ENCODE measurements around the gene CYBB.

DNA sequence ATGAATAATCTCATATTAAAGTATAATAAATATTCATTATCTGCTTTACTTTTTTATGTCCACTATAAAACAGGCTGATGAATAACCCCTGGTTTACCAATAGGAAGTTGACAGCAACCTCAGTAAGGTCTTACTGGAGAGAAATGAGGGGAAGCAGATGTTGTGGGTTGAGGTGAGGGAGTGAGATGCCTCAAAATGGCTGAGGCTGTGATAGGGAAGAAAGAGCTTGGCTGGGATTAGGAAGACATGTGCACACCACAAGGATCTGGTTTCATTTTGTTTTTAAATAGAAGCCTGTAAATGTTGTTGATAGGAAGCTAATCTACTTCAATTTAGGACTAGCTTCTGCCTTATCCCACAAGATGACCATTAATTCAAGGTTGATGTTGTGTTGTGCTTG, 14.4 kb upstream of the CYBB start:
- TF ChIP-seq CTCF (IDR thresholded peaks at IDR 0.05; ENCODE audit: low read length) (no peak), EZH2 (optimal IDR thresholded peaks at IDR 0.05; ENCODE audit: low read depth, low read length) (no peak), EZH2phosphoT487 (IDR thresholded peaks at IDR 0.05; ENCODE audit: low read length) (no peak)

Data from MM.1S (cell line).